C4-2B (cell line): ENCODE results near the gene CACNB4.

Experiments
- ZFX ChIP-seq: fragments of 450-650 bp; IDR thresholded peaks from 2 replicates; pipeline ENCODE4 v1.6.1; 2017
- TF ChIP-seq, protein P1 (sequence below): fragments of 450-650 bp; conservative IDR thresholded peaks from 2 replicates; pipeline ENCODE4 v1.5.1; 2017; ENCODE audit warnings: mild to moderate bottlenecking

- TF ChIP-seq, protein P1, sequence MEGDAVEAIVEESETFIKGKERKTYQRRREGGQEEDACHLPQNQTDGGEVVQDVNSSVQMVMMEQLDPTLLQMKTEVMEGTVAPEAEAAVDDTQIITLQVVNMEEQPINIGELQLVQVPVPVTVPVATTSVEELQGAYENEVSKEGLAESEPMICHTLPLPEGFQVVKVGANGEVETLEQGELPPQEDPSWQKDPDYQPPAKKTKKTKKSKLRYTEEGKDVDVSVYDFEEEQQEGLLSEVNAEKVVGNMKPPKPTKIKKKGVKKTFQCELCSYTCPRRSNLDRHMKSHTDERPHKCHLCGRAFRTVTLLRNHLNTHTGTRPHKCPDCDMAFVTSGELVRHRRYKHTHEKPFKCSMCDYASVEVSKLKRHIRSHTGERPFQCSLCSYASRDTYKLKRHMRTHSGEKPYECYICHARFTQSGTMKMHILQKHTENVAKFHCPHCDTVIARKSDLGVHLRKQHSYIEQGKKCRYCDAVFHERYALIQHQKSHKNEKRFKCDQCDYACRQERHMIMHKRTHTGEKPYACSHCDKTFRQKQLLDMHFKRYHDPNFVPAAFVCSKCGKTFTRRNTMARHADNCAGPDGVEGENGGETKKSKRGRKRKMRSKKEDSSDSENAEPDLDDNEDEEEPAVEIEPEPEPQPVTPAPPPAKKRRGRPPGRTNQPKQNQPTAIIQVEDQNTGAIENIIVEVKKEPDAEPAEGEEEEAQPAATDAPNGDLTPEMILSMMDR, result no peak
- TF ChIP-seq ZFX, result no peak
Observed at GRCh38 chr2:151817929-151818328, 280.9 kb downstream of the CACNB4 start.
